Endothelial cell of umbilical vein (primary cell): ENCODE measurements around the gene SPDYE18.
"Not testable (repeated sequence)": the region's sequence is repeated elsewhere in the genome, so short reads cannot be mapped to it uniquely, and the experiment has no call there.

Experiments
- CTCF ChIP-seq, 2 donors: IDR thresholded peaks; 1 replicate in 1 of 2; 2 replicates in 1 of 2; pipeline ENCODE4 v1.5.1; 2011; ENCODE audit warnings: low read length in 2 of 2, mild to moderate bottlenecking in 2 of 2, moderate library complexity in 2 of 2, control low read depth in 1 of 2, inconsistent platforms in 1 of 2, low read depth in 1 of 2; ENCODE audit not compliant: insufficient read depth in 1 of 2; ENCODE audit errors: extremely low read depth in 1 of 2
- EZH2 ChIP-seq: IDR thresholded peaks from 2 replicates; pipeline ENCODE4 v1.6.1; 2012; ENCODE audit warnings: borderline replicate concordance, low read depth, mild to moderate bottlenecking, moderate library complexity, low read length, inconsistent platforms; ENCODE audit not compliant: severe bottlenecking
- FOS ChIP-seq: IDR thresholded peaks from 2 replicates; pipeline ENCODE4 v1.6.1; 2011; ENCODE audit warnings: mild to moderate bottlenecking, low read length, moderate library complexity, borderline replicate concordance; ENCODE audit not compliant: insufficient read depth
- GATA2 ChIP-seq: IDR thresholded peaks from 2 replicates; pipeline ENCODE4 v1.7.0; 2011; ENCODE audit warnings: low read depth, mild to moderate bottlenecking, moderate library complexity, mixed read lengths, low read length; ENCODE audit not compliant: insufficient read length, insufficient read depth
- MAX ChIP-seq: IDR thresholded peaks from 2 replicates; pipeline ENCODE4 v1.6.1; 2011; ENCODE audit not compliant: insufficient read depth, insufficient read length
- POLR2A ChIP-seq: IDR thresholded peaks from 2 replicates; pipeline ENCODE4 v1.6.1; 2012; ENCODE audit warnings: low read depth, mild to moderate bottlenecking, control low read depth, low read length

DNA sequence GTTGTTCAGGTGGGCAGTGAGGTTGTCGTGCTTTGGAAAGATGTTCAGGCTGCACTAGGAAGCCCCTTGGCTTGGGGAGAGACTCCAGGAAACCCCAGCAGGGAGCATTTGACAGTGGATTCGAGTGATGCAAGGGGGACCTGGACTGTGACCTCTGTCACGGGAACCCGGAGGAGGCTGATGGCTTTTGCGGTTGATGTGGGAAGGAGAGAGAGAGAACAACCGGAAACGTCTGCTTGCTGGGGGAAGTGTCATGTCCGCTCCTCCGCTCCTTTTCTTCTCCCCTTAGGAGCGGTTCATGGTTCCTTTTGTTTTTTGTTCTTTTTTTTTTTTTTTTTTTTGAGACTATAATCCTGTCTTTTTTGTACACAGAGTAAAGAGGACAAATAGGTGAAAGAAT, 36.0 kb downstream of the SPDYE18 start:
- not testable (repeated sequence) for TF ChIP-seq POLR2A; EZH2; CTCF (IDR thresholded peaks at IDR 0.05; ENCODE audit: extremely low read depth in 1 of 2, insufficient read depth in 1 of 2, low read depth in 1 of 2, low read length in 2 of 2); FOS; MAX; GATA2
